ENCODE measurements around the gene LUC7L2.

DNA sequence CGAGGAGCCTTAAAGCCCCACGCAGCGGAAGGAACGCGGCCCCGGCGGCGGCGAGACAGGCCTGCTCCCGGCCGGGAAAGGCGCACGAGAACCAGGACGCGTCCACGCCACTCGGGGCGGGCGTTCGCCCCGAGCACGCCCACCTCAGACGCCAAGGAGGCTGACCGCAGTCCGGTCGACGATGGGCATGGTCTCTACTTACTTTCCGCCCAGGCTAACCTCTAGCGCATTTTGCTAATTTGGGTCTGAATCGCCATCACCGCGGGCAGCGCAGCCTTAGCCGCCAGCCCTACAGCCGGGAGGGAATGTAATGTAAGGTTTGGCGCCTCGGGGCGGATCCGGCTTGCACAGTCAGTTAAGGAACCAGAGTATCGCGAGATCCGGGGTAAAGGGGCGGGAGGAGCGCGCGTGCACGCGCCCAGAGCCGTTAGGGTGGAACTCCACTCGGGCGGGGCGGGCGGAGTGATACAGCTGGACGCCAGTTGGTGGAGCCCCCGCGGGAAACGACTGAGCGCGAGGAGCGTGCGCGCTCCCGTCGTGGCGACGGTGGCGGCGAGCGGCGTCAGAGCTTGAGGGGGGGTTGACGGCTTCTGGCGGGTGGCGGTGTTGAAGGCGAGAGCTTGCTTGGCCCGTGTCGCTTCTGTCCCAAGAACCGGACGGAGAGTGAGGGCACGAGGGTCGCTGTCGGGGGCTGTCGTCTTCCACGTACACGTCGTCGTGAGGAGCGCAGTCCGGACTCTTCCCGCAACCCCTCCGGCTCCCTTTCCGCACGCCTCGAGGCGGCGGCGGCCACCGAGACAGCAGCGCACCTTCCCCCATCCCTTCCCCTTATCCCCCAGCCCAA is at the start of gene LUC7L2:
- TF ChIP-seq CTCF (IDR thresholded peaks at IDR 0.05) (peak; percentile 4 to 8 (median 7)), POLR2A (IDR thresholded peaks at IDR 0.05) (peak; percentile 88), POLR2AphosphoS5 (IDR thresholded peaks at IDR 0.05) (peak; percentile 95 to 98 (median 98))

Measured in breast epithelium (tissue), 3 donors.